ENCODE results near the gene TEF.
"Not testable (repeated sequence)": the region's sequence is repeated elsewhere in the genome, so short reads cannot be mapped to it uniquely, and the experiment has no call there.

DNA sequence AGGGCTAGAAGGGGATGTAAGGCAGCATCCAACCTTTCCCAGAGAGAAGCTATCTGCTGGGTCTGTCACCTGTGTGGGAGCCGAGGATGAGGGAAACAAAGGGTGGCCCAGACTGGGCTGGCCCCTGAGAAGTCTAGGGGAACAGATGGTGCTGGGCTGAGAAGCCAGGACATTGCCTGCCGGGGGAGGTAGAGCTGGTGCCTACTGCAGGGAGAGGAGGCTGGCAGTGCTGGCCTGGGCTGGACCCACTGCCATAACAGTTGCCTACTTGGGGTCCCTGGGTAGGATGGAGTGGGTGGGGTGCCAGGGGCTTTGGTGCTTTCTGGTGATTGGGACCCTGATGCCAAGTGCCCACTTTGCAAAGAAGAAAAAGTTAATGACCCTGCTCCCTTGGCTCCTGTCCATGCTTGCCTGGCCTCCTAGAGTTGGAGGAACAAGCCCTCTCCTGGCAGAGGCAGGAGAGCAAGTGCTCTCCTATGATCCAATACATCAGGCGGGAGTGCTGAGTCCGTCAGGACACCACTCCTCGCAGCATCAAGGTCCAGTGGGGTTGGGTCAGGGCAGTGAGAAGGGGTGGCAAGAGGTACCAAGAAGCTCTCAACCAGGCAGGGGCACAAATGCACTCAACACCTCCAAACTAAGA, 52.7 kb downstream of the TEF start:
- TF ChIP-seq POLR2AphosphoS5 (IDR thresholded peaks at IDR 0.05; ENCODE audit: low read depth); SPI1 (IDR thresholded peaks at IDR 0.05; ENCODE audit: borderline replicate concordance, low read depth): not testable (repeated sequence)
- TF ChIP-seq, protein P1, sequence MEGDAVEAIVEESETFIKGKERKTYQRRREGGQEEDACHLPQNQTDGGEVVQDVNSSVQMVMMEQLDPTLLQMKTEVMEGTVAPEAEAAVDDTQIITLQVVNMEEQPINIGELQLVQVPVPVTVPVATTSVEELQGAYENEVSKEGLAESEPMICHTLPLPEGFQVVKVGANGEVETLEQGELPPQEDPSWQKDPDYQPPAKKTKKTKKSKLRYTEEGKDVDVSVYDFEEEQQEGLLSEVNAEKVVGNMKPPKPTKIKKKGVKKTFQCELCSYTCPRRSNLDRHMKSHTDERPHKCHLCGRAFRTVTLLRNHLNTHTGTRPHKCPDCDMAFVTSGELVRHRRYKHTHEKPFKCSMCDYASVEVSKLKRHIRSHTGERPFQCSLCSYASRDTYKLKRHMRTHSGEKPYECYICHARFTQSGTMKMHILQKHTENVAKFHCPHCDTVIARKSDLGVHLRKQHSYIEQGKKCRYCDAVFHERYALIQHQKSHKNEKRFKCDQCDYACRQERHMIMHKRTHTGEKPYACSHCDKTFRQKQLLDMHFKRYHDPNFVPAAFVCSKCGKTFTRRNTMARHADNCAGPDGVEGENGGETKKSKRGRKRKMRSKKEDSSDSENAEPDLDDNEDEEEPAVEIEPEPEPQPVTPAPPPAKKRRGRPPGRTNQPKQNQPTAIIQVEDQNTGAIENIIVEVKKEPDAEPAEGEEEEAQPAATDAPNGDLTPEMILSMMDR (IDR thresholded peaks at IDR 0.05; ENCODE audit: insufficient read depth, low read length) = not testable (repeated sequence)
